SK-N-SH (cell line): ENCODE data around the gene CHSY3.

Experiments used
- CTCF ChIP-seq: fragments of 200-600 bp; sonication (generic); IDR thresholded peaks from 2 replicates; pipeline ENCODE4 v1.6.1; 2017; ENCODE audit warnings: antibody characterized with exemption, mild to moderate bottlenecking, moderate library complexity
- ELF1 ChIP-seq: IDR thresholded peaks from 2 replicates; pipeline ENCODE4 v1.4.0; 2012
- EP300 ChIP-seq, 2 experiments: IDR thresholded peaks; 2 replicates each; pipeline versions ENCODE4 v1.4.0 to v1.6.1; 2012; ENCODE audit warnings: borderline replicate concordance in 1 of 2, low read depth in 1 of 2, low read length in 1 of 2
- EZH2phosphoT487 ChIP-seq: fragments of 200-600 bp; sonication (generic); IDR thresholded peaks from 2 replicates; pipeline ENCODE4 v1.6.1; 2017; ENCODE audit warnings: low read depth, mixed run types, mild to moderate bottlenecking, antibody characterized with exemption, moderate library complexity, borderline replicate concordance
- POLR2AphosphoS5 ChIP-seq: IDR thresholded peaks from 2 replicates; pipeline ENCODE4 v1.6.1; 2012; ENCODE audit warnings: low read depth, low read length
- SIN3A ChIP-seq: IDR thresholded peaks from 2 replicates; pipeline ENCODE4 v1.6.1; 2012; ENCODE audit warnings: low read depth, mild to moderate bottlenecking, low read length, moderate library complexity, borderline replicate concordance
- TF ChIP-seq, protein P1 (sequence below): IDR thresholded peaks from 2 replicates; pipeline ENCODE4 v1.6.1; 2012; ENCODE audit warnings: mild to moderate bottlenecking, low read depth, low read length, moderate library complexity

DNA sequence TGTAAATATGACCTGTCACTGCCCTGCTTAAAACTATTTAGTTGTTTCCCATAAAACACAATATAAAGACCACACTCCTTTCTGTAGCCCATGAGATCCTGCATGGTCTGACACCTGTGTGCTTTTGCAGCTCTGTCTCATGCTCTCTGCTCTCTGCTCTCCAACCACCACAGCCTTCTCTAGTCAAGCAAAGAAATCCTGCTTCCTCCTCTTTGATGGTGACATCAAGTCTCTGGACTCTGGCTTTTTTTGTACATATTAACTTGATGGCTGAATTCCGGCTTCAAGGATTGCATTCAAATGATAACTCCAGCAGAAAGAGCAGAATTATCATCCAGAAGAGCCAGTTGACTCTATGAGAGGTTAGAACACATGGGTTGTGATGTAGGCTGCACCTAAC is 58.2 kb downstream of the CHSY3 start:
- TF ChIP-seq, protein P1, sequence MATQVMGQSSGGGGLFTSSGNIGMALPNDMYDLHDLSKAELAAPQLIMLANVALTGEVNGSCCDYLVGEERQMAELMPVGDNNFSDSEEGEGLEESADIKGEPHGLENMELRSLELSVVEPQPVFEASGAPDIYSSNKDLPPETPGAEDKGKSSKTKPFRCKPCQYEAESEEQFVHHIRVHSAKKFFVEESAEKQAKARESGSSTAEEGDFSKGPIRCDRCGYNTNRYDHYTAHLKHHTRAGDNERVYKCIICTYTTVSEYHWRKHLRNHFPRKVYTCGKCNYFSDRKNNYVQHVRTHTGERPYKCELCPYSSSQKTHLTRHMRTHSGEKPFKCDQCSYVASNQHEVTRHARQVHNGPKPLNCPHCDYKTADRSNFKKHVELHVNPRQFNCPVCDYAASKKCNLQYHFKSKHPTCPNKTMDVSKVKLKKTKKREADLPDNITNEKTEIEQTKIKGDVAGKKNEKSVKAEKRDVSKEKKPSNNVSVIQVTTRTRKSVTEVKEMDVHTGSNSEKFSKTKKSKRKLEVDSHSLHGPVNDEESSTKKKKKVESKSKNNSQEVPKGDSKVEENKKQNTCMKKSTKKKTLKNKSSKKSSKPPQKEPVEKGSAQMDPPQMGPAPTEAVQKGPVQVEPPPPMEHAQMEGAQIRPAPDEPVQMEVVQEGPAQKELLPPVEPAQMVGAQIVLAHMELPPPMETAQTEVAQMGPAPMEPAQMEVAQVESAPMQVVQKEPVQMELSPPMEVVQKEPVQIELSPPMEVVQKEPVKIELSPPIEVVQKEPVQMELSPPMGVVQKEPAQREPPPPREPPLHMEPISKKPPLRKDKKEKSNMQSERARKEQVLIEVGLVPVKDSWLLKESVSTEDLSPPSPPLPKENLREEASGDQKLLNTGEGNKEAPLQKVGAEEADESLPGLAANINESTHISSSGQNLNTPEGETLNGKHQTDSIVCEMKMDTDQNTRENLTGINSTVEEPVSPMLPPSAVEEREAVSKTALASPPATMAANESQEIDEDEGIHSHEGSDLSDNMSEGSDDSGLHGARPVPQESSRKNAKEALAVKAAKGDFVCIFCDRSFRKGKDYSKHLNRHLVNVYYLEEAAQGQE = no peak
- no peak for TF ChIP-seq CTCF
- TF ChIP-seq SIN3A = no peak
- TF ChIP-seq EZH2phosphoT487 = no peak
- no peak for TF ChIP-seq POLR2AphosphoS5
- no peak for TF ChIP-seq EP300 (IDR thresholded peaks at IDR 0.05; ENCODE audit: borderline replicate concordance in 1 of 2, low read depth in 1 of 2, low read length in 1 of 2)
- no peak for TF ChIP-seq ELF1
